NCI-H345 treated with DMSO at 0.1 percent for 48 hours (cell line): ENCODE measurements around the gene MPRIP.
"Not testable (repeated sequence)": the region's sequence is repeated elsewhere in the genome, so short reads cannot be mapped to it uniquely, and the experiment has no call there.

Experiments used
- DNase-seq: peaks from one replicate; lab custom pipeline; 2025; ENCODE audit not compliant: unreplicated experiment; lab: John Stamatoyannopoulos, UW

Gene MPRIP

GRCh38 chr17:17126131-17127110, 84.2 kb downstream of the MPRIP start:
- no peak for DNase-seq

- DNase-seq = no peak
Observed at GRCh38 chr17:17127156-17127555, 84.9 kb downstream of the MPRIP start.

DNA sequence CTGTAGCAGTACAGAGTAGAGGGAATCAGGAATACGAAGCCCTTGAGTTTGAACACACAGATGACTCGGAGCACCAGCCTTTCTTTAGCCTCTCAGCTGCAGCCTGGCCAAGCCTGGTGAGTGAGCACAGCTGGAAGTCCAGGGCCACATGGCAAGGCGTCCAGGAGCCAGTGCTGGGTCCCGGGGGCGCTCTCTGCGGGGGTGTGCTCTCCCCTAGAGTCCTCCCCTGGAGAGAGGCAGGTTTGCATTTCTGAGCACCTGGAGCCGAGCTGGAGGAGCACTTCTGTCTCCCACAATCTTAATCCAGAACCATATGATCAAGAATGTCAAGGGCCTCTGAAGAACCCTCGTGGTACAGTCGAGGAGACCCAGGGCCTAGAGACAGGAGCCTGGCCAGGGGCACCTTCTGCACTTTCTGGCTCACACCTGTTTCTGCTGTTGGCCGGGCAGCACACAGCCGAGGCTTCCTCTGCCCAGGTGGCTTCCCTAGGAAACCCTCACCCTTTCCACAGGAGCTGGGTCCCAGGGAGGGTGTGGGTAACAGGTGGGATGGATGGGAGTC, 85.6 kb downstream of the MPRIP start:
- no peak for DNase-seq

DNA sequence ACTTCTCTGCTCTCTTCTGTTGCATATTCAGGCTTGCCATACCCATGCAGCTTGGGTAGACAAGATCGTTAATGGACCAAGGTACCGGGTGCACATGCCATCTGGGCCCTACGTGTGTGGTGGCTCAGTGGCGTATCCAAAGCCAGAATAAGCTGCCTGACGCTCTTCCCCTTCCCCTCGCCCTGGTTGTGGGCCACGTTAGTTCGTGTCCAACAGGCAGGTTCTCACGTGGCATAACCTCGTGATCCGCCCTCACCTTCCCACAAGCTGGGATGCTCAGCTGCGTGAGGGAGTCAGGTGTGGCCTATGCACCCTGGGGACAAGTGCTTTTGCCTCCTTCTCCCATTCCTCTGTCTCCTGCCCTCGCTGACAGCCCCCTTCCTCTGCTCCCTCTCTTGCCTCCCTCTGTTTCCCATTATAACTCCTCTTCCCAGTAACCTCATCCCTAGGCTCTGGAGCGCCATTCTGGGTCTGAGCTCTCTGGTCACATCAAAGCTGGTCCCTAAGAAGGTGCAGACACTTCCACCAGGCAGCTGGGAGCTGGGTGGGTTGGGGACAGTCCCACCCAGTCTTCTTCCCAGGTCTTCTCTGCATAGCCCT, 86.3 kb downstream of the MPRIP start:
- no peak for DNase-seq

GRCh38 chr17:17129466-17129865, 87.2 kb downstream of the MPRIP start:
- DNase-seq = peak; percentile 14

- no peak for DNase-seq
Observed at GRCh38 chr17:17130077-17130844, 88.0 kb downstream of the MPRIP start.

- no peak for DNase-seq
Observed at GRCh38 chr17:17131839-17132238, 89.6 kb downstream of the MPRIP start.

DNA sequence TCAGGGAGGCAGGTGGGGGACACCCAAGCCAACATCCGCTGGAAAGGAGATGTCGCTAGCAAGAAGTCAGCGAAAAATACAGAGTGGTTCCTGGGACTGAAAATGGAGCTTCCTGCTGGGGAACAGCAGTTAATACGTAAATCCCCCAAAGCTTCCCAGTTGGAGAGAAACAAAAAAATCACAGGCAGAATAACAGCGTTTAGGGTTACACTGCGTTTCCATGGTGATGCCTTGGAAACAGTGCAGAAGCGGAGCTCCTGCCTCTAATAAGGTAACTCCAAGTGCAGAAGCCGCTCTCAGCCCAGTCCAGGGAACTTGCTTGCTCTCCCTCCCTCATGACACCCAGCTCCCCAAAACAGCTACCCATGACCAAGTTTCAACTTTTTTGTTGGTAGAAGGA, 90.5 kb downstream of the MPRIP start:
- DNase-seq = no peak

GRCh38 chr17:17134051-17134956, 92.0 kb downstream of the MPRIP start:
- no peak for DNase-seq

- peak; percentile 31 for DNase-seq
Observed at GRCh38 chr17:17134957-17135333, 92.7 kb downstream of the MPRIP start.

- not testable (repeated sequence) for DNase-seq
Observed at GRCh38 chr17:17136221-17136620, 94.0 kb downstream of the MPRIP start.

DNA sequence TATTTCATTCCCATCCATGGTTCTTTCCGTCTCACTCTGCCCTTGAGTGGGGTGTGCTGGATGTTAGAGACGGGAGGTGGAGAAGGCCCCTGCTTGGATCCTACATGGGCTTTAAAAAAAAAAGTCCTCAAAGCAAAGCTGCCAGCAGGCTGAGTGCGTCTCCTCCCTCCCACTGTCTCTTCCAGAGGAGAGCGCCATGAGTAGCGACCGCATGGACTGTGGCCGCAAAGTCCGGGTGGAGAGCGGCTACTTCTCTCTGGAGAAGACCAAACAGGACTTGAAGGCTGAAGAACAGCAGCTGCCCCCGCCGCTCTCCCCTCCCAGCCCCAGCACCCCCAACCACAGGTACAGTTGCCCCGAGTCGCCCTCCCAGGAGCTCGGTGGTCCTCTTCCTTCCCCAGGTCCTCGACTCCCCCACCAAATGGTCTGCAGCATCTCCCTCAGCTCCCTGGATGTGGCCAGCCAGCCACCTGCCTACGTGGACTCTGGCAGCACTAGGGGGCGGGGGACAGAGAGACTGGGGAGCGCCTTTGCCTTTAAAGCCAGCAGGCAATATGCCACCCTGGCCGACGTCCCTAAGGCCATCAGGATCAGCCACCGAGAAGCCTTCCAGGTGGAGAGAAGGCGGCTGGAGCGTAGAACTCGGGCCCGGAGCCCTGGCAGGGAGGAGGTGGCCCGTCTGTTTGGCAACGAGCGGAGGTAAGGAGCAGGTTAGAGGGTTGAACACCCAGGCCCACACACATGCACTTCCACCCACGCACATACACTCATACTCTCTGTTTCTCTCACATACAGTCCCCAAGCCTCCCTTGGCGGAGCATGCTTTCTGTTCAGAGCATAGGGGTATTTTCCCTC, 95.7 kb downstream of the MPRIP start:
- no peak for DNase-seq

DNA sequence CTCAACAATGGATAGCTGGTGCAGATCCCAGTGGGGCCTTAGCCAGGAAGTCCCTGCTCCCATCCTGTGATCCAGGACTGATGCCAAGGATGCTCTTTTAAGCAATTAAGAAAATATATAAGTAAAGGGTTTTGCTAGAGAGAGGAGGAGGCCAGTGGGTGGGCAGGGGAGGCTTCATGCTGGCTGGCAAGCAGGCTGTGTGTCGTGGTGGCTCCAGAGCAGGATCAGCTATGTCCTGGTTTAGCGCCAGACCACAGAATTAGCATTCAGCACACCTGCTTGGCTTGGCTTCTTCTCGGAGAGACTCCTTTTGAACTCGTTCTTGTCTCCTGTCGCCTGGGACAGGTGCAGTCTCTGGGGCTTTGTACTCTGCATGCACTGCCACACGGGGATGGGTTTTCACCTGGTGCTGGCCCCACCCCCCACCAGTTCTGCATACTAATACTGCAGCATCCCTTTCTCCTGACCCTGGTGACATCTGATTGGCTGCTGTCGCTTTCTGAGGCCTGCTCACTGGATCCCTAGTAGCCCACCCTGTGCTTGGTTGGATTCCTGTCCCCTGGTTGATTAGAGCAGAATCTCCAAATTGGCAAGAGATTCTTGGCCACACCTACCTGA, 97.8 kb downstream of the MPRIP start:
- DNase-seq = peak; percentile 69

DNA sequence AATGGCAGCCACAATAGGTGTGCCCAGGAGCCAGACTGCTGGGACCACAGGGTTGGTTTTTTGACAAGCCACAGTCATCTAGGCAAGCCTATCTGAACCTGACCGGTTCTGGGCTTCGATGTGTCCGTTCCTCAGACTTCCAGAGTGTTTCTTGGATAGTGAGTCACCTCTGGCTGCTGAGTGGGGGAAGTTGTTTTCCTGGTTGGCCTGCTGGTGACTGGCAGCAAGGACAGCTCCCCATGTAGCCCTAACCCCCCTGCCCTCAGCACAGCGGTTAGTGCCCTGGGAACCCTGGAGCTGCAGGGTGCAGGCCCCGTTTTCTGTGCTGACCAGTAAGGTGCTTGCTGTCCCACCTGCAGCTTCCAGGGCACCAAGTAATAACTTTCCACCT, 98.3 kb downstream of the MPRIP start:
- DNase-seq = no peak

DNA sequence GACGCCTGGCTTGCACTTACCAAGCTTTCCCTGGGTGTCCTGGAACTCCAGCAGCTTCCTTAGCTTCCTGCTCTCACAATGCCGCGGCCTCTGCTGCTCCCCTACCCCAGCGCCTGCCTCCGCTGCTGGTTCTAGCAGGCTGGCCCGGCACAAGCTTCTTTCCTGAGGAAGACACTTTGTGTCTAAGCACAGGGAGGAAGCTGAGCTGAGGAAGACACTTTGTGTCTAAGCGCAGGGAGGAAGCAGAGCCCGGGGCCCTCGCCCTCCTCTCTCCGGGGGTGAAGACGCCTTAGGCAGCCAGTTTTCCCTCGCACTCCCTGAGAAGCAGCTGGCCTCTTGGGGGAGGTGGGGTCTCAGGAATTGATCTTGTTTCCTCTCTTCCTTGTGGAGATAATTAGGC, 99.0 kb downstream of the MPRIP start:
- no peak for DNase-seq

- DNase-seq = no peak
Observed at GRCh38 chr17:17141860-17142552, 99.7 kb downstream of the MPRIP start.

GRCh38 chr17:17142556-17142955, 100.3 kb downstream of the MPRIP start:
- no peak for DNase-seq

GRCh38 chr17:17143501-17143900, 101.2 kb downstream of the MPRIP start:
- no peak for DNase-seq
